ENCODE results near the gene GPR35. TPM values are rescaled to one million over a fixed set of nuclear protein-coding genes. Genes with fewer than 3 reads are reported as not detected.

The GPR35 gene
- total RNA-seq, 1 donor from 2014 or later: 0.34 TPM

DNA sequence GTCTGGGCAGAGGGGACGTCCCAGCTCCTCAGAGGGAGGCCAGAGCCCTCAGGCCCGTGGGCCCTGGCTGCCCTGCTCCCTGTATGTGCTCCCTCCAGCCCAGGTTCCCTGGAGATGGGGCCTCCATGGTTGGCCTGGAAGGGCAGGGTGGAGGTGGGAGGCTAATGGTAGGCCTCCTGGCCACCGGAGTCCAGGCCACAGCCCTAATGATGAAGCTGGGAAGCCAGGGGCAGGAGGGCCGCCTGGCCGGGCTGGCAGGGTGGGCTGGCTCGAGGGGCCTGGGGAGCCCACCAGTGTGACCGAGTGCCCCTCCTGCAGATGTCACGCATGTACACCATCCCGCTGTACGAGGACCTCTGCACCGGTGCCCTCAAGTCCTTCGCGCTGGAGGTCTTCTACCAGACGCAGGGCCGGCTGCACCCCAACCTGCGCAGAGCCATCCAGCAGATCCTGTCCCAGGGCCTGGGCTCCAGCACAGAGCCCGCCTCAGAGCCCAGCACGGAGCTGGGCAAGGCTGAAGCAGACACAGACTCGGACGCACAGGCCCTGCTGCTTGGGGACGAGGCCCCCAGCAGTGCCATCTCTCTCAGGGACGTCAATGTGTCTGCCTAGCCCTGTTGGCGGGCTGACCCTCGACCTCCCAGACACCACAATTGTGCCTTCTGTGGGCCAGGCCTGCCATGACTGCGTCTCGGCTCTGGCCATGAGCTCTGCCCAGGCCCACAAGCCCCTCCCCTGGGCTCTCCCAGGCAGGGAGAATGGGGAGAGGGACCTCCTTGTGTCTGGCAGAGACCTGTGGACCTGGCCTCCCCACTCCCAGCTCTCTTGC, 47.8 kb upstream of the GPR35 start:
- H3K27ac ChIP-seq: no peak overlapping the region
- no peaks in the 10 kb centered on the region for H3K9me3 ChIP-seq (ENCODE audit: low read depth)
- TF ChIP-seq, protein P1, sequence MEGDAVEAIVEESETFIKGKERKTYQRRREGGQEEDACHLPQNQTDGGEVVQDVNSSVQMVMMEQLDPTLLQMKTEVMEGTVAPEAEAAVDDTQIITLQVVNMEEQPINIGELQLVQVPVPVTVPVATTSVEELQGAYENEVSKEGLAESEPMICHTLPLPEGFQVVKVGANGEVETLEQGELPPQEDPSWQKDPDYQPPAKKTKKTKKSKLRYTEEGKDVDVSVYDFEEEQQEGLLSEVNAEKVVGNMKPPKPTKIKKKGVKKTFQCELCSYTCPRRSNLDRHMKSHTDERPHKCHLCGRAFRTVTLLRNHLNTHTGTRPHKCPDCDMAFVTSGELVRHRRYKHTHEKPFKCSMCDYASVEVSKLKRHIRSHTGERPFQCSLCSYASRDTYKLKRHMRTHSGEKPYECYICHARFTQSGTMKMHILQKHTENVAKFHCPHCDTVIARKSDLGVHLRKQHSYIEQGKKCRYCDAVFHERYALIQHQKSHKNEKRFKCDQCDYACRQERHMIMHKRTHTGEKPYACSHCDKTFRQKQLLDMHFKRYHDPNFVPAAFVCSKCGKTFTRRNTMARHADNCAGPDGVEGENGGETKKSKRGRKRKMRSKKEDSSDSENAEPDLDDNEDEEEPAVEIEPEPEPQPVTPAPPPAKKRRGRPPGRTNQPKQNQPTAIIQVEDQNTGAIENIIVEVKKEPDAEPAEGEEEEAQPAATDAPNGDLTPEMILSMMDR (IDR thresholded peaks at IDR 0.05): no peak
- TF ChIP-seq EZH2 (IDR thresholded peaks at IDR 0.05): no peak
- no peaks in the 10 kb centered on the region for H3K4me1 ChIP-seq
- Mint-ChIP-seq H3K9me3 (no peaks in the 10 kb centered on the region), H3K27me3 (ENCODE audit: insufficient read depth, low read depth) (no peaks in the 10 kb centered on the region), H3K4me1 (peaks cover 8% of the 10 kb centered on the region), H3K4me3 (no peak overlapping the region), H3K27ac (no peak overlapping the region), H3K36me3 (peaks cover 3% of the 10 kb centered on the region)
- peaks cover 40% of the 10 kb centered on the region for H4K20me1 ChIP-seq (ENCODE audit: low read depth)
- no peak overlapping the region for H3K4me2 ChIP-seq
- H3K27me3 ChIP-seq: no peaks in the 10 kb centered on the region
- H3F3A ChIP-seq (ENCODE audit: low read depth): no peaks in the 10 kb centered on the region
- DNase-seq (ENCODE audit: low spot score): no peak
- H3K36me3 ChIP-seq: no peaks in the 10 kb centered on the region
- no peak overlapping the region for H2AFZ ChIP-seq (replicated peaks)
- H3K79me2 ChIP-seq (ENCODE audit: low read depth): peaks cover 12% of the 10 kb centered on the region
- H3K9ac ChIP-seq: no peak overlapping the region
- no peak overlapping the region for H3K4me3 ChIP-seq

DNA sequence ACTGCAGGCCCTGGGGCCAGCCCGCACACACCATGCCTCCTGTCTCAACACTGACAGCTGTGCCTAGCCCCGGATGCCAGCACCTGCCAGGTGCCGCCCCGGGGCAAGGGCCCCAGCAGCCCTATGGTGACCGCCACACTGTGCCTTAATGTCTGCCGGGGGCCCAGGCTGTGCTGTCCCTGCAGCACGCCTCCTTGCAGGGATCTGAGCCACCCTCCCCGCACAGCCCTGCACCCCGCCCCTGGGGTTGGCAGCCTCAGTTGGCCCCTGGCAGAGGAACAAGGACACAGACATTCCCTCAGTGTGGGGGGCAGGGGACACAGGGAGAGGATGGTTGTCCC, 47.2 kb upstream of the GPR35 start:
- no peak overlapping the region for H3K4me2 ChIP-seq
- H3K27me3 Mint-ChIP-seq (ENCODE audit: insufficient read depth, low read depth): no peaks in the 10 kb centered on the region
- H3K79me2 ChIP-seq (ENCODE audit: low read depth): peaks cover 18% of the 10 kb centered on the region
- H3K27ac ChIP-seq: no peak overlapping the region
- TF ChIP-seq EZH2phosphoT487 (IDR thresholded peaks at IDR 0.05) (no peak), EZH2 (IDR thresholded peaks at IDR 0.05) (no peak)
- no peak overlapping the region for H3K9ac ChIP-seq
- H3K4me3 ChIP-seq: no peak overlapping the region
- no peak overlapping the region for H3K27ac Mint-ChIP-seq
- no peaks in the 10 kb centered on the region for H3K9me3 Mint-ChIP-seq
- DNase-seq (ENCODE audit: low spot score): no peak
- no peaks in the 10 kb centered on the region for H3F3A ChIP-seq (ENCODE audit: low read depth)
- H3K4me3 Mint-ChIP-seq: no peak overlapping the region
- H2AFZ ChIP-seq (replicated peaks): no peak overlapping the region
- H3K27me3 ChIP-seq: no peaks in the 10 kb centered on the region
- H3K4me1 Mint-ChIP-seq: peaks cover 12% of the 10 kb centered on the region
- no peaks in the 10 kb centered on the region for H3K9me3 ChIP-seq (ENCODE audit: low read depth)
- peaks cover 40% of the 10 kb centered on the region for H4K20me1 ChIP-seq (ENCODE audit: low read depth)
- H3K36me3 ChIP-seq: no peaks in the 10 kb centered on the region
- H3K4me1 ChIP-seq: no peaks in the 10 kb centered on the region
- peaks cover 4% of the 10 kb centered on the region for H3K36me3 Mint-ChIP-seq

DNA sequence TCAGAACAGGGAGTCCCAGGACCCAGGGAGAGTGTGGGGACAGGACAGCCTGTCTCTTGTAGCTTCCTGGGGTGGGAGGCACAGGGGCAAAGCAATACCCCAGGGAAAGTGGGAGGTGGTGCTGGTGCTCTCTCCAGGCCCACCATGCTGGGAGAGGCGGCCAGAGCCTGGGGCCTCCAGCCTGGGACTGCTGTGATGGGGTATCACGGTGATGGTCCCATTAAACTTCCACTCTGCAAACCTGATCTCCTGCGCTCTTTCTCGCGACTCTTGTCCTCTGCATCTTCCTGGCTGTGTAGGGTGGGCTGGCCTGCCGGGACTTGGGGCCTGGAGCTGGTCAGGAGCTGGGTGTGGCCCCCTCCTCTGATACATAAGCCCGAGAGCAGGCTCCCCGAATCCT, 46.8 kb upstream of the GPR35 start:
- H3K4me3 ChIP-seq: no peak overlapping the region
- H3K9me3 Mint-ChIP-seq: no peaks in the 10 kb centered on the region
- peaks cover 40% of the 10 kb centered on the region for H4K20me1 ChIP-seq (ENCODE audit: low read depth)
- peaks cover 4% of the 10 kb centered on the region for H3K36me3 Mint-ChIP-seq
- H3F3A ChIP-seq (ENCODE audit: low read depth): no peaks in the 10 kb centered on the region
- no peaks in the 10 kb centered on the region for H3K4me1 ChIP-seq
- H3K27ac Mint-ChIP-seq: no peak overlapping the region
- H3K36me3 ChIP-seq: no peaks in the 10 kb centered on the region
- H3K27ac ChIP-seq: no peak overlapping the region
- no peaks in the 10 kb centered on the region for H3K27me3 Mint-ChIP-seq (ENCODE audit: insufficient read depth, low read depth)
- no peak for TF ChIP-seq EZH2phosphoT487 (IDR thresholded peaks at IDR 0.05)
- no peak for TF ChIP-seq EZH2 (IDR thresholded peaks at IDR 0.05)
- TF ChIP-seq, protein P1 (IDR thresholded peaks at IDR 0.05): no peak
- H3K79me2 ChIP-seq (ENCODE audit: low read depth): peaks cover 22% of the 10 kb centered on the region
- H2AFZ ChIP-seq (replicated peaks): no peak overlapping the region
- no peaks in the 10 kb centered on the region for H3K27me3 ChIP-seq
- no peak overlapping the region for H3K4me2 ChIP-seq
- H3K4me1 Mint-ChIP-seq: peaks cover 12% of the 10 kb centered on the region
- DNase-seq (ENCODE audit: low spot score): no peak
- H3K9ac ChIP-seq: no peak overlapping the region
- H3K9me3 ChIP-seq (ENCODE audit: low read depth): no peaks in the 10 kb centered on the region
- H3K4me3 Mint-ChIP-seq: no peak overlapping the region

DNA sequence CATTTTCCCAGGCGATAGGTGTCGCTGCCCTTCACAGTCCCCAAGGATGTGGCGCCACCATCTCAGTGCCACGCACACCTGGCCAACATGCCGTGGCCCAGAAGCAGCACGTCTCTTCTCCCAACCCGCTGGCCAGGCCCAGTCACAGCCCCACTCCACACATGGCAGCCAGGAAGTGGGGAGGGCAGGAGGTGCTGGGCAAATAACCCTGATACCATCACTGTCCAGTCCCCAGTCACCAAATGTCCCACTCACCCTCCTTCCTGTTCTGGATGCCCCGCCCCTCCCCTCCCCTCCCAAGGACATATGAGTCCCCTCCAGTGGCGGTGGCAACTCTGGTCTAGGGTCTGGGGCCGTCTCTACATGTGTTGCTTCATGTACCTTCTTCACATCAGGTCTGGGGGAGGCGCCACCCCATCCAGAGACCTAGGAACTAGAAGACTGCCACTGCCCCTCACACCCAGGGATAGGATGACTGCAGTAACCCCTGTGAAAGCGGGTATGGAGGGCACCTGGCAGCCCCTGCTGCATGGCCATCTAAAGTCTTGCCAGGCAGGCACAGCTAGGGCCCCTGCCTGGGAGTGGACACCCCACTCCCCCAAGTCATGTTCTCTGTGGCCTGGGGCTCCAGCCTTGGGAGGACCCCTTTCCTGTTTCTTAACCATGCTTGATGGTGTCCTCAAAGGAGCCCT, 46.1 kb upstream of the GPR35 start:
- H3K27me3 ChIP-seq: no peaks in the 10 kb centered on the region
- Mint-ChIP-seq H3K4me1 (peaks cover 12% of the 10 kb centered on the region), H3K4me3 (no peak overlapping the region), H3K9me3 (no peaks in the 10 kb centered on the region), H3K36me3 (peaks cover 4% of the 10 kb centered on the region), H3K27ac (no peak overlapping the region), H3K27me3 (ENCODE audit: insufficient read depth, low read depth) (no peaks in the 10 kb centered on the region)
- H3K4me1 ChIP-seq: no peaks in the 10 kb centered on the region
- H3F3A ChIP-seq (ENCODE audit: low read depth): no peaks in the 10 kb centered on the region
- H4K20me1 ChIP-seq (ENCODE audit: low read depth): peaks cover 40% of the 10 kb centered on the region
- H3K27ac ChIP-seq: no peak overlapping the region
- H3K79me2 ChIP-seq (ENCODE audit: low read depth): peaks cover 30% of the 10 kb centered on the region
- no peak for DNase-seq (ENCODE audit: low spot score)
- H3K4me3 ChIP-seq: no peak overlapping the region
- H3K9ac ChIP-seq: no peak overlapping the region
- no peak overlapping the region for H3K4me2 ChIP-seq
- no peaks in the 10 kb centered on the region for H3K36me3 ChIP-seq
- no peaks in the 10 kb centered on the region for H3K9me3 ChIP-seq (ENCODE audit: low read depth)
- no peak overlapping the region for H2AFZ ChIP-seq (replicated peaks)
- TF ChIP-seq, protein P1 (IDR thresholded peaks at IDR 0.05): no peak
- no peak for TF ChIP-seq EZH2 (IDR thresholded peaks at IDR 0.05)
- TF ChIP-seq EZH2phosphoT487 (IDR thresholded peaks at IDR 0.05): no peak
